GM19395 (cell line): Measurements from ENCODE around the gene AP5S1.
"Not testable (repeated sequence)": the region's sequence is repeated elsewhere in the genome, so short reads cannot be mapped to it uniquely, and the experiment has no call there.

Experiments
- ATAC-seq: cut with Tn5 transposase; IDR thresholded peaks from one replicate; pipeline ENCODE4 v1.9.1; 2021; ENCODE audit warnings: mild to moderate bottlenecking, moderate library complexity; ENCODE audit not compliant: unreplicated experiment

Gene AP5S1

DNA sequence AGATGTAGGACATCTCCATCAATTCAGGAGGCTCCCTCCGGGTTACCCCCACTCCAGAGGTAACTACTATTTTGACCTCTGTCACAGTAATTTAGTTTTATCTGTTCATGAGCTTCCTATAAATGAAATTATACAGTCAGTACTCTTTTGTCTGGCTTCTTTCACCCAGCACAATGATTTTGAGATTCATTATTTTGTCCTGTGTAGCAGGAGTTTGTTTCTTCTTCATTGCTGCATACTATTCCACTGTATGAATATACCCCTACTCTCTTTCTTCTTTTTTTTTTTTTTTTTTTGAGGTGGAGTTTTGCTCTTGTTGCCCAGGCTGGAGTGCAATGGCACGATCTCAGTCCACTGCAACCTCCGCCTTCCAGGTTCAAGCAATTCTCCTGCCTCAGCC is 11.8 kb upstream of the AP5S1 start:
- no peak for ATAC-seq

DNA sequence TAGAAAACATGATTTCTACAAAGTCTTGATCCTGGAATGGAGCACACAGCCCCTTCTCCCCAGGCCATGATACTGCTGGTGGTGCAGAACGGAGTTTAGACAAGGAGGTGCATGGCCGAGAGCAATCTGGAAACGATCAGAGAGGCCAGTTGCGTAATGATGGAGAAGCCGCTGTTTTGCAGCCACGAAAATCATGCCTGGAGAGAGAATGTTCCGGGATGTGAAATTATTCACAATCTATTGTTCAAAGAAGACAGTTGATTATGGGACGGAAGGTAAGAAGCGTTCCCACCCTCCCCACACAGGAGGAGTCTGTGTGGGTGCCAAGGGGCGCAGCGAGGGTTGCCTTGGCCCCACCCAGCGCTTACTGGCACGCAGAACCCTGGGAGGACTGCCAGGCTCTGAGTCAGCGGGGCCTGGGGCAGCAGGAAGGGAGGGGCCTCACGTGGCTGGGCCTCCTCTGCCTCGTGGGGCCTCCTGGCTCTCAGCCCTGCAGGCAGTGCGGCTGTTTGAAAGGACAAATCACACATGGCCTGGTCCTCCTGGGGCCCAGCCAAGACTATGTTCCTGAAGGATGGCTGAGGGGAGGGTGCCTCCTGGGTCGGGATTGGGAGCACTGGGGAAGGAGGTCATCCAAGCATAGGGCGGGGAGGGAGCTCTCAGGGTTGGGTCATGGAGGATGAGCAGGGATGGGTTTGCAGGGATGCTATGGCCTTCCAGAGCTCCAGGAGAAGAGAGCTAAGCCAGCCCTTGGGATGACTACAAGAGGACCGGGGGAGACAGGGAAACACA is 8.7 kb upstream of the AP5S1 start:
- ATAC-seq, result no peak

DNA sequence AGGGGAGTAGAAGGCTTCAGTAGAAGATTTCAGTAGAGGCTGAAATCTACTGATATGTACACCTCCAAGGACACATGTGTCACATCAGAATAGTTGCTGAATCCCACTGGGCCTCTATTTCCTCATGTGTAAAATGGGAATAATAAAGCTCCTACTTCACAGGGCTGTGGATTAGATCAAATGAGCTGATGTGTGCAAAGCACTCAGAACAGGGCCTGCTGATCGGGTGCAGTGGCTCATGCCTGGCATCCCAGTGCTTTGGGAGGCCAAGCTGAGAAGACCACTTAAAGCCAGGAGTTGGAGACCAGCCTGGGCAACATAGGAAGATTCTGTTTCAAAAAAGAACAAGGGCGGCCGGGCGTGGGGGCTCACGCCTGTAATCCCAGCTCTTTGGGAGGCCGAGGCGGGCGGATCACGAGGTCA is 8.1 kb upstream of the AP5S1 start:
- no peak for ATAC-seq

DNA sequence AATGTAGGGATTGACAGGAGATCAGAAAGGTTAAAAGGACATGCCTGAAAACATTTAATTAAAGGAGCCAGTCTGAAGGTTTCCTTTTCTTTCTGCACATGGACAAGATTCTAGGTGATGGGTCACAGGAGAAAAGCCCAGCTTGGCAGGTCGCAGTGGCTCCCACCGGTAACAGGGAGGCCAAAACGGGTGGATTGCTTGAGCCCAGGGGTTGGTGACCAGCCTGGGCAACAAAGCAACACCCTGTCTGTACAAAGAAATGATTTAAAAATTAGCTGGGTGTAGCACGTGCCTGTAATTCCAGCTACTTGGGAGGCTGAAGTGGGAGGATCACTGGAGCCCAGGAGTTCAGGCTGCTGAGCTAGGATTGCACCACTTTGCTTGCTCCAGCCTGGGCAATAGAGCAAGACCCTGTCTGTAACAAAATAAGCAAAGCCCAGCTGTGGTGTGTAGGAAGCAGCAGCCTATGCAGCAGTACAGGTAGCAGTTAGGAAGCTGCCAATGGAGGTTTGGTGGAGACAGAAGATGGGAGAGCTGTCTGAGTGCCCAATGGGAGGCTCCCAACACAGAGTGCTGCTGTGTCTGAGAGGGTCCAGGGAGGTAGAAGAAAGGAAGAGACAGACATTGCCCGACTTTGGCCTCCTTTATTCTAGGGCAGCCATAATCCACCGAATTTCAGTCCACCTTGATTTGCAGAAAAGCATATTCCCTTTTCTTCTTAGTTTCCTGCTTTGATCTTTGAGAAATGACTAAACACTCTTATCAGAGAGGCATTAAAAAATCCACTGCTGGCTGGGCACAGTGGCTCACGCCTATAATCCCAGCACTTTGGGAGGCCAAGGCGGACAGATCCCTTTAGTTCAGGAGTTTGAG is 7.1 kb upstream of the AP5S1 start:
- no peak for ATAC-seq

DNA sequence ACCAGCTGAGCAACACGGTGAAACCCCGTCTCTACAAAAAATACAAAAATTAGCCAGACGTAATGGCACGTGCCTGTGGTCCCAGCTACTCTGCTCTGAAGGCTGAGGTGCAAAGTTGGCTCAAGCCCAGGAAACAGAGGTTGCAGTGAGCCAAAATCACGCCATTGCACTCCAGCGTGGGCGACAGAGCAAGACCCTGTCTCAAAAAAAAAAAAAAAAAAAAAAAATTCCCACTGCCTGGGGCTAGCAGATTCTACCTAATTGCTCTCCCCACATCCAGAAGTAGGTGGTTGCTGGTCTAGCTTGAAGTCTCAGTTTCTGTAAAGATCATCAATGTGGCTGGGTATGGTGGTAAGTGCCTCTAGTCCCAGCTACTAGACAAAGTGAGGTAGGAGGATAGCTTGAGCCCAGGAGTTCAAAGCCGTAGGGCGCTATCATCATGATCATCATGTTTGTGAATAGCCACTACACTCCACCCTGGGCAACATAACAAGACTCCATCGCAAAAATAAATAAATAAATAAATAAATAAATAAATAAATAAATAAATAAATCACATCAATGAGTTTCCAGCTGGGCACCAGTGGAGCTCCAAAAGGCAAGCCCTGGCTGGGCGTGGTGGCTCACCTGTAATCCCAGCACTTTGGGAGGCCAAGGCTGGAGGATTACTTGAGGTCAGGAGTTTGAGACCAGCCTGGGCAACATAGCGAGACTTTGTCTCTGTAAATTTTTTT is 6.3 kb upstream of the AP5S1 start:
- no peak for ATAC-seq

DNA sequence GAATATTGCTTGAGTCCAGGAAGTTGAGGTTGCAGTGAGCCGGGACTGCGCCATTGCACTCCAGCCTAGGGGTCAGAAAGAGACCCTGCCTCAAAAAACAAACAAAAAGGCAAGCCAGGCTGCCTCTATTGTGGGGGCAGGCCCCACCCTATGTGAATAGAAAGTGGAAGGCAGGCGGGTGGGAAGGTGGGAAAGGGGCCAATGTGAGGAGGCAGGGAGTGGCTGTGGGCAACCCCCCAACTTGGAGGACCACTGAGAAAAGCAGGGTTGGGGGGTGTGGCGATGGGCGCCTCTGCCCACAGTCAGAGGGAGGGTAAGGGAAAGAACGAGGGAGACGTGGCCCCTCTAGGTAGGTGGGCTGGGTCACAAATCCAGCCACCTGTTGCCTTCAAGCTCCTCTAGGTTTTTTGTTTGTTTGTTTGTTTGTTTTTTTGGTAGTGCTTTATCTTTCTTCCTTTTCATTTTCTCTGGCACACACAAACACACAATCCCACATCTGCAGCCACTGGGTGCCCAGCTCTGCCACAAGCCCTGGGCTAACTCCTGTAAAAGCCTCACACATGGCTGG is 5.3 kb upstream of the AP5S1 start:
- no peak for ATAC-seq

DNA sequence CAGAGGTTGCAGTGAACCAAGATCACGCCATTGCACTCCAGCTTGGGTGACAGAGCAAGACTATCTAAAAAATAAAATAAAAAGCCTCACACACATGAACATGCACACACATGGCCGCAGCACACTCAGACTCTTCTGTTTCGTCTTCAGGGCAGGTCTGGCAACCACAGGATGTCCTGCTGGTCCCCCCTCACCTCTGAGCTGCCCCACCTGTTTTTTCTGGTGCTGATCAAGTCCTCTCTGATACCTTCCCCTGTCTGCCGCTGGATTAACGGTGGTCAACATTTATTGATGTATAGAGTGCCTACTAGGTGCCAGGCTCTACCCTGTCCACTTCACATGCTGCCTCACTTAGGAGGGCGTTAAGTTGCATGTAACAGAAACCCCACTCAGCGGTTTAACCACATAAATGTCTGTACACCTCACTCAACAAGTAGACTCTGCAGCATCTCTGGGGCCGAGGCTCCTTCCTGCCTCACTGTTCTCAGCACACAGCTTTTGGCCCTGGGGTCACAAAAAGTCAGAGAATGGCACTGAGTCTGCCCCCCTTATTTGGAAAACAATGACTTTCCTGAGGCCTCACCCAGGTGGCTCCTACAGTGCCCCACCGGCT is 4.5 kb upstream of the AP5S1 start:
- ATAC-seq, result no peak

DNA sequence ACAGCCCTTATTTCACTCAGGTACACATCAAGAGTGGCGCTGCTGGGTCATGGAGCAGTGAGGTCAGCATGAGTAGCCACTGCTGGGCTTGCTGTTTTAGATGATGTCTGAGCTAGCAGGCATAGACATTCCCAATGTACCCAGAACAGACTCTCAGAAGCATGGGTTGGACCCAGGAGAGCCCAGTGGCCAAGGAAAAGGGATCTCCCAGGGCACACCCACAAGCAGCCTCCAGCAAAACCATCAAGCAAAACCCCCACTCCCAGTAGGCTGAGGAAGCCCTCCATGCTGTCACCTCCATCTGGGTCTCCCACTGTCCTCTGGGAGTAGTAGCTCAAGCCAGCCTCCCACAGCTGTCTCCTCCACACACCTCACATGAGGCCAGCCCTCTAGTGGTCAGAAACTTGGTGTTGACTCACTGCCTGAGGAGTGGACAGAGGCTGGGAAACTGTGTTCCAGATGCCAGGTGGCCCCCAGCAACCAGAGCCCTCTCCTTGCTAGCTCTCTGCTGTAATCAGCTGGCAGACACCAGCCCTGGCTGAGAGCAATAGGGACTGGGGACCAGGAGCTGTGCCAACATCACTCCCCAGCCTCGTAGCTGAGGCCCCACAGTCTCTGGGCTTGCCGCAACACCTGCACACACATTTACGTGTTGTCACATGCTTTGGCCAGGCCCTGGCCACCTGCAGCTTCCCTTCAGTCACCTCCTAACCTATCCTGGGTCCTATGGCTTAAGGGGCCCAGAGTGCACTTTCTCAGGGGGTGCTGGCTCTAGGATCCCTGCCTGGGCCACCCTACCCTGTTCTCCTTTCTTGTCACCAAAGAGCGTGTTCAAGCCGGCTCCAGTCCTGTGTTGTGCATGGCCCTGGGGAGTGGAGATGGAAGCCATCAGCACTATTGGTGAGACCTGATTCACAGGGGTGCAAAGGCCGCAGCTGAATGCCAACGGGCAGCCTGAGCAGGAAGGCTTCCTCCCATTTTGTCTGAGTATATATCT is 1.9 kb upstream of the AP5S1 start:
- no peak for ATAC-seq

DNA sequence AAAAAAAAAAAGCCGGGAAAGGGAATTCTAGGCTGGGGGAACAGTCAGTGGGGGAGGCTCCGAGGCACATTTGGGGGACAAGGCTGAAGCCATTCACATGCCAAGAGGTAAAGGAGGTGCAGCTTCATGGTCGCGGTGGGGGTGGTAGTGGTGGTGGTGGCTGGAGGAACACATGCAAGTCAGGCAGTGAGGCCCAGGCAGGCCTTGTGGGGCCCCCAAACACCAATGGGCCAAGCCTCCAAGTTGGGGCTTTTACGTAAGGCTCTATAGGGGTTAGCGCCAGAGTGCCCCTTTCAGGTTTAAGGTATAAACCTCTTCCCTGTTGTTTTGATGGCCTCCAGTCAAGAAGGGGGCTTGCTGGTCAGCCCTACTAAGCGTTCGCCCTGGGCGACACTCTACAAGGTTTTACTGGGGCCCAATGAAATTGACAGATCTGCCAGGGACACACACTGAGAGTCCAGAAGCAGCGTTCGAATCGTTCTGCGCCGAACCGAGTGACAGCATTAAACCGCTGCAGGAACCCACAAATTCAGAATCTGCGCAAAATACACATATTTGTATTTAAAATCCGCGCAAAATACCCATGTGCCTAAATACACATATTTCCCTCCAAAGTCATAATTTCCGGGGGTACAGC is 818 bp upstream of the AP5S1 start:
- ATAC-seq, result no peak

DNA sequence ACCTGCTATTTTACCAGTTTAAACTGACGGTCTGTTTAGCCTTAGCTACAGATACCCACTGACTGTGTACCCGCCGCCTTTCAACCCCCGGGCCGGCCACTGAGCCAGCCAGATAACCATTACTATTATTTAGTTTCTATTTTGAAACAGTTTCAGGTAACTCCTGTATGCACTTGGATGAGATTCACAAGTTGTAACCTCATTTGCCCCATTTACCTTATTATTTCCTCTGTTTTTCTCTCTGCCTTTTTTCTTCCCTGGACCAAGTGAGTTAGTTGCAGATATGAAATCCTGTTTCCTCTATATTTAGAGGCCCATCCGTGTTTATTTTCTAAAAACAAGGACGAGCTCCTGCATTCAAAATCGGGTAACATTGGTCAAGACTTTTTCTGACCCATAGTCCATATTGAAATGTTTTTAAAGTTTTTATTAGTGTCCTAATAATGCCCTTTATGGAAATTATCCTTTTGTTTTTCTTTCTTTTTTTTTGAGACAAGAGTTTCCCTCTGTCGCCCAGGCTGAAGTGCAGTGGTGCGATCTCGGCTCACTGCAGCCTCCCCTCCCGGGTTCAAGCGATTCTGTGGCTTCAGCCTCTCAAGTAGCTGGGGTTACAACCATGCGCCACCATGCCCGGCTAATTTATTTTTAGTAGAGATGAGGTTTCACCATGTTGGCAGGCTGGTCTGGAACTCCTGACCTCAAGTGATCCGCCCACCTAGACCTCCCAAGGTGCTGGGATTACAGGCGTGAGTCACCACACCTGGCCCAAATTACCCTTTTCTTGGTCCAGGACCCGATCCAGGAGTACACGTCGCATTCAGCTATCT is 767 bp downstream of the AP5S1 start:
- peak; percentile 18 for ATAC-seq

DNA sequence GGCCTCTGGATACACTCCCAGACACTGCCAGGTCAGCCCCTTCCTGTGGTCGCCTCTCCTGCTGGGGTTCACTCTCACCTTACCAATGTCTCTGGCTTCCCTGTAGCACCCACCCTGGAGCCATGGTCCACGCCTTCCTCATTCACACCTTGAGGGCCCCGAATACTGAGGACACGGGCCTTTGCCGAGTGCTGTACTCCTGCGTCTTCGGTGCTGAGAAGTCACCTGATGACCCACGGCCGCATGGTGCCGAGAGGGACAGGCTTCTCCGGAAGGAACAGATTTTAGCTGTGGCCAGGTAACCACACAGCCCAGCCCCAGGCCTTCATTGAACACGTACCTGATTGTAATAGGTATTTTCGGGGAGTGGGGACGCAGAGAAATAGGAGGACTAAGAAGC is 1.6 kb downstream of the AP5S1 start:
- ATAC-seq, result no peak

DNA sequence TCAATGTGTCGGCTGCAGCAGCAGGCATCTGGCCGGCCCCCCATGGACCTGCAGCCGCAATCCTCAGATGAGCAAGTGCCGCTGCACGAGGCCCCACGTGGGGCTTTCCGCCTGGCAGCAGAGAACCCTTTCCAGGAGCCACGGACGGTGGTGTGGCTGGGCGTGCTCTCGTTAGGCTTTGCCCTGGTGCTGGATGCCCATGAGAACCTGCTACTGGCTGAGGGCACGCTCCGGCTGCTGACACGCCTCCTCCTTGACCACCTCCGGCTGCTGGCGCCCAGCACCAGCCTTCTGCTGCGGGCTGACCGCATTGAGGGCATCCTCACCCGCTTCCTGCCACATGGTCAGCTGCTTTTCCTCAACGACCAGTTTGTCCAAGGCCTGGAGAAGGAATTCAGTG is 3.5 kb downstream of the AP5S1 start:
- ATAC-seq, result no peak

DNA sequence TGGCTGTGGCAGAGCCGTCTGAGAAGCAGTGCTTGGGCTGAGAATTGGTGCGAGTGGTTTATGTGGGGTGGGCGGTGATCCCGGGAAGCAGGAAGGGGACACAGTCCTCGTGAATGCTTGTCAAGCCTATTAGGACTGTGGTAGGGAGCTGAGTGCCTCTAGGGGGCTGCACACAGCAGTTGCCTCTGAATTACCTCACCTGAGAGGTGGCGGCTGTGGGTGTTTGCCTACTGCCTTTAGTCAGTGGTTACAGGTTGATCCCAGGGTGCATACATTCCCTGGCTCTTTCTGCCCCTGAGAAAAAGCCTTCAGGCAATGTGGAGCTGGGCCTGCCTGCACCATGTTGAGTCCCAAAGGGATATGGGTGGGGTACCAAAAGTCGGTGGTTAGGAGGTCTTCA is 5.2 kb downstream of the AP5S1 start:
- no peak for ATAC-seq

DNA sequence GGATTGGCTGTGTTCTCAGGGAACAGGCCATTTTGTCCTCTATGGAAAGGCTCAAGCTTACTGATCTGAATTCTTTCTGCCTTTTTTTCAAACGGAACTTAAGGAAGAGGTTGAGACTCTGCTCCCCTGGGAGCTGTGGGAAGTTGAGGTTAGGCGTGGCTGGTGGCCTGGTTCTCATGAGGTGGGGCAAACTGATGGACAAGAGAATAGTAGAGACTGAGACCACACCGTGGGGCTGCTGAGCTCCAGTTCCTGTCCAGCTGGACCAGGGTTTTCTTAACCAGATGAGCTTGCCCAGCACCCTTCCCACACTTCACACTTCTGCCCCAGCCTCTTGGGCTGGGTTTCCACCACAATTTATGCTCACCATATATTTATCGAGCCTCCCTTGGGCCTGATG is 6.1 kb downstream of the AP5S1 start:
- no peak for ATAC-seq

DNA sequence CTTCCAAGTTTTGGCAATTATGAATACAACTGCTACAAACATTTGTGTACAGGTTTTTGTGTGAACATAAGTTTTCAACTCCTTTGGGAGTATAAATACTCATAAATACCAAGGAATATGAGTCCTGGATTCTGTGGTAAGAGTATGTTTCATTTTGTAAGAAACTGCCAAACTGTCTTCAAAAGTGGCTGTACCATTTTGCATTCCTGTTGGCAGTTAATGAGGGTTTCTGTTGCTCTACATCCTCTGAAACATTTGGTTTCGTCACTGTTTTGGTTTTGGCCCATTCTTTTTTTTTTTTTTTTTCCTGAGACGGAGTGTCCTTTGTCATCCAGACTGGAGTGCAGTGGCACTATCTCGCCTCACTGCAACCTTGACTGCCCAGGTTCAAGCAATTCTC is 8.5 kb downstream of the AP5S1 start:
- no peak for ATAC-seq

DNA sequence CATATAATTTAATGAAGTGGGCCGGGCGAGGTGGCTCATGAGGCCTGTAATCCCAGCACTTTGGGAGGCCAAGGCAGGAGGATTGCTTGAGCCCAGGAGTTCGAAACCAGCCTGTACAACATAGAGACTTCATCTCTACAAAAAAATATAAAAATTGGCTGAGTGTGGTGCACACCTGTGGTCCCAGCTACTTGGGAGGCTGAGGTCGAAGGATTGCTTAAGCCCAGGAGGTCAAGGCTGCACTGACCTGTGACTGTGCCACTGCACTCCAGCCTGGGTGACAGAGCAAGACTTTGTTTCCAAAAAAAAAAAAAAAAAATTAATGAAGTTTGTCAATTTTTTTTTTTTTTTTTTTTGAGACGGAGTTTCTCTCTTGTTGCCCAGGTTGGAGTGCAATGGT is 9.5 kb downstream of the AP5S1 start:
- not testable (repeated sequence) for ATAC-seq

DNA sequence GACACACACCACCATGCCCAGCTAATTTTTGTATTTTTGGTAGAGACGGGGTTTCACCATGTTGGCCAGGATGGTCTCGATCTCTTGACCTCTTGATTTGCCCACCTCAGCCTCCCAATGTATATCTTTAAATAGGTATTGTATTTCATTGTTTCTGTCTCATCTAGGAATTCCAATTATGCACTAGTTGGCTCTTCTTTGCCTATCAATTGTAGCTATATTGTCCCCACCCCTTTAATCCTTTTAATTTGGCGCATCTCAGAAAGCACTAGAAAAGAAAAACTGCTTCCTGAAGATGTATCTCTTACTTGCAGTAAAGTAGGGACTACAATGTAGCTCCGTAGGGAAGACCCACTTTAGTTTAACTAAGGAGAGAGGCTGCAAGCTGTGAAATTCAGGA is 15.8 kb downstream of the AP5S1 start:
- ATAC-seq, result no peak

DNA sequence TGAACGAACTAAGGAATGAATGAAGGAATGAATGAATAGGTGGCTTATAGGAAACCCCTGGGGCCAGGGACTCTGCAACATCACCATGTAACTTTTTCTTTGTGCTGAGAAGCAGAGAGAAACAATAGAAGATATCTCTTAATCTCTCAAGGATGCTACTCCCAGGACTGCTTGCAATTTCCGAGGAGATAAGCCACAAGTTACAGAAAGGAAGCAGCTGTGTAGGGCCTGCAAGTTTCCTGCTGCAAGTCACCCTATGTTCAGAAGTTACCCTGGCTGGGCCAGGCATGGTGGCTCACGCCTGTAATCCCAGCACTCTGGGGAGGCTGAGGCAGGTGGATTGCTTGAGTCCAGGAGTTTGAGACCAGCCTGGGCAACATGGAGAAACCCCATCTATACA is 19.0 kb downstream of the AP5S1 start:
- ATAC-seq, result no peak
